SK-N-SH (cell line): ENCODE data around the gene SERPIND1. TPM values are rescaled to one million over a fixed set of nuclear protein-coding genes. Genes with fewer than 3 reads are reported as not detected.

Experiments used
- CTCF ChIA-PET: fragments of 300-600, 350-600 bp; formaldehyde crosslinking; extraction: SDS; loops from one replicate; lab custom pipeline; 2021; lab: Yijun Ruan, JAX
- POLR2A ChIA-PET: fragments of 350-600 bp; sonication (Branson Sonifier 250); formaldehyde crosslinking; extraction: SDS; loops from one replicate; lab custom pipeline; 2020; ENCODE audit warnings: antibody characterized with exemption, inconsistent platforms; lab: Yijun Ruan, JAX
- DNase-seq: peaks from one replicate; pipeline ENCODE4 v3.0.0; 2012
- H2AFZ ChIP-seq: fragments of 200-600 bp; sonication (generic); 2 replicates; pipeline ENCODE4 v1.8.1; 2016; ENCODE audit warnings: antibody characterized with exemption, mild to moderate bottlenecking, low read depth
- H3F3A ChIP-seq: fragments of 200-600 bp; sonication (generic); replicated peaks from 2 replicates; pipeline ENCODE3; 2016; ENCODE audit warnings: antibody characterized with exemption, mild to moderate bottlenecking; ENCODE audit not compliant: insufficient read depth
- H3K27ac ChIP-seq, 2 experiments: fragments of 200-500 bp in 1 of 2; fragments of 200-600 bp in 1 of 2; sonication (Bioruptor generic) in 1 of 2; sonication (generic), shearing (Covaris generic) in 1 of 2; 2 replicates each; pipeline versions ENCODE4 v1.5.1 to v1.6.1; 2014 to 2016; ENCODE audit warnings: low read depth in 2 of 2, inconsistent platforms in 1 of 2, low read length in 1 of 2, mild to moderate bottlenecking in 1 of 2, mixed read lengths in 1 of 2
- H3K27me3 ChIP-seq: fragments of 200-600 bp; sonication (generic), shearing (Covaris generic); 2 replicates; pipeline ENCODE4 v1.6.1; 2016; ENCODE audit warnings: mixed run types; ENCODE audit not compliant: insufficient read depth
- H3K36me3 ChIP-seq, 2 experiments: fragments of 200-500 bp in 1 of 2; fragments of 200-600 bp in 1 of 2; sonication (Bioruptor generic) in 1 of 2; sonication (generic) in 1 of 2; replicated peaks in 1 of 2; 2 replicates each; pipeline versions ENCODE3 to v1.5.1; 2014 to 2016; ENCODE audit warnings: low read length in 1 of 2, mild to moderate bottlenecking in 1 of 2; ENCODE audit not compliant: insufficient read depth in 2 of 2, control insufficient read depth in 1 of 2
- H3K4me1 ChIP-seq, 2 experiments: fragments of 200-500 bp in 1 of 2; fragments of 200-600 bp in 1 of 2; sonication (Bioruptor generic) in 1 of 2; sonication (generic), shearing (Covaris generic) in 1 of 2; 2 replicates each; pipeline versions ENCODE4 v1.5.1 to v1.6.1; 2014 to 2016; ENCODE audit warnings: low read depth in 1 of 2, low read length in 1 of 2, mixed run types in 1 of 2; ENCODE audit not compliant: insufficient read depth in 2 of 2, control insufficient read depth in 1 of 2
- H3K4me2 ChIP-seq: fragments of 200-600 bp; sonication (generic), shearing (Covaris generic); 2 replicates; pipeline ENCODE4 v1.6.1; 2017; ENCODE audit warnings: mixed run types
- H3K4me3 ChIP-seq, 2 experiments: fragments of 200-500 bp in 1 of 2; fragments of 200-600 bp in 1 of 2; sonication (Bioruptor generic) in 1 of 2; sonication (generic), shearing (Covaris generic) in 1 of 2; 2 replicates each; pipeline versions ENCODE4 v1.5.1 to v1.8.1; 2014 to 2016; ENCODE audit warnings: low read depth in 2 of 2, inconsistent platforms in 1 of 2, low read length in 1 of 2, mild to moderate bottlenecking in 1 of 2, mixed read lengths in 1 of 2, moderate library complexity in 1 of 2
- H3K79me2 ChIP-seq: fragments of 200-600 bp; sonication (generic); 2 replicates; pipeline ENCODE4 v1.8.1; 2017; ENCODE audit warnings: mild to moderate bottlenecking; ENCODE audit not compliant: insufficient read depth
- H3K9ac ChIP-seq: fragments of 200-600 bp; sonication (generic); 2 replicates; pipeline ENCODE4 v1.6.1; 2017; ENCODE audit warnings: mixed run types
- H3K9me2 ChIP-seq: fragments of 200-600 bp; sonication (generic); 2 replicates; pipeline ENCODE4 v1.6.1; 2017; ENCODE audit warnings: mixed run types
- H3K9me3 ChIP-seq: fragments of 200-600 bp; sonication (generic); 2 replicates; pipeline ENCODE4 v1.6.1; 2017; ENCODE audit warnings: mixed run types, mild to moderate bottlenecking, moderate library complexity
- H4K20me1 ChIP-seq: fragments of 200-600 bp; sonication (generic); 2 replicates; pipeline ENCODE4 v1.6.1; 2017; ENCODE audit warnings: mild to moderate bottlenecking, mixed run types; ENCODE audit not compliant: insufficient read depth
- CHD2 ChIP-seq: fragments of 150-350 bp; IDR thresholded peaks from 2 replicates; pipeline ENCODE4 v1.6.1; 2018; ENCODE audit warnings: low read length; ENCODE audit not compliant: partially characterized antibody
- ELF1 ChIP-seq: IDR thresholded peaks from 2 replicates; pipeline ENCODE4 v1.4.0; 2012
- EP300 ChIP-seq, 2 experiments: IDR thresholded peaks; 2 replicates each; pipeline versions ENCODE4 v1.4.0 to v1.6.1; 2012; ENCODE audit warnings: borderline replicate concordance in 1 of 2, low read depth in 1 of 2, low read length in 1 of 2
- EZH2phosphoT487 ChIP-seq: fragments of 200-600 bp; sonication (generic); IDR thresholded peaks from 2 replicates; pipeline ENCODE4 v1.6.1; 2017; ENCODE audit warnings: low read depth, mixed run types, mild to moderate bottlenecking, antibody characterized with exemption, moderate library complexity, borderline replicate concordance
- FOSL2 ChIP-seq: IDR thresholded peaks from 2 replicates; pipeline ENCODE4 v1.4.0; 2012; ENCODE audit warnings: low read depth, mild to moderate bottlenecking, moderate library complexity, borderline replicate concordance
- FOXJ3 ChIP-seq: sonication (generic); formaldehyde crosslinking; IDR thresholded peaks from 2 replicates; pipeline ENCODE4 v1.5.1; 2020; ENCODE audit warnings: mild to moderate bottlenecking, missing genetic modification reagents
- FOXM1 ChIP-seq: IDR thresholded peaks from 2 replicates; pipeline ENCODE4 v1.4.0; 2012; ENCODE audit warnings: low read depth, mild to moderate bottlenecking
- IRF3 ChIP-seq: fragments of 150-350 bp; IDR thresholded peaks from 2 replicates; pipeline ENCODE4 v1.6.1; 2016; ENCODE audit warnings: mild to moderate bottlenecking, low read depth, low read length
- JUND ChIP-seq: IDR thresholded peaks from 2 replicates; pipeline ENCODE4 v1.4.0; 2012
- NFIC ChIP-seq: IDR thresholded peaks from 2 replicates; pipeline ENCODE4 v1.4.0; 2012; ENCODE audit warnings: borderline replicate concordance
- RAD21 ChIP-seq: IDR thresholded peaks from 2 replicates; pipeline ENCODE4 v1.6.1; 2012; ENCODE audit warnings: mild to moderate bottlenecking, low read length
- RCOR1 ChIP-seq: fragments of 150-350 bp; IDR thresholded peaks from 2 replicates; pipeline ENCODE4 v1.6.1; 2017; ENCODE audit warnings: antibody characterized with exemption, low read length
- RFX5 ChIP-seq: IDR thresholded peaks from 2 replicates; pipeline ENCODE4 v1.6.1; 2012; ENCODE audit warnings: mild to moderate bottlenecking, improper control_type of control experiment, low read length
- TAF1 ChIP-seq: IDR thresholded peaks from 2 replicates; pipeline ENCODE4 v1.6.1; 2012; ENCODE audit warnings: low read depth, mild to moderate bottlenecking, low read length, moderate library complexity, borderline replicate concordance
- USF1 ChIP-seq: IDR thresholded peaks from 2 replicates; pipeline ENCODE4 v1.4.0; 2012; ENCODE audit warnings: low read depth, borderline replicate concordance
- YY1 ChIP-seq: IDR thresholded peaks from 2 replicates; pipeline ENCODE4 v1.4.0; 2012; ENCODE audit warnings: low read depth, mild to moderate bottlenecking
- ZBTB33 ChIP-seq: IDR thresholded peaks from 2 replicates; pipeline ENCODE4 v1.4.0; 2012; ENCODE audit warnings: low read depth, borderline replicate concordance
- WGBS: methylation state at CpG from one replicate; pipeline ENCODE4 v1.1.6; 2017; ENCODE audit warnings: low lambda C conversion rate; 5-methylcytosine and 5-hydroxymethylcytosine counted together
- polyA plus RNA-seq, 3 experiments: library from polyadenylated mRNA; depleted of rRNA; stranded (reverse); fragments of >200 nt; gene quantifications; 2 replicates each; pipeline ENCODE4 v1.2.3, GENCODE V29; 2012
- TF ChIP-seq, protein P1 (sequence below): IDR thresholded peaks from 2 replicates; pipeline ENCODE4 v1.6.1; 2012; ENCODE audit warnings: mild to moderate bottlenecking, low read depth, low read length, moderate library complexity
- TF ChIP-seq, protein P2 (sequence below): fragments of 150-350 bp; IDR thresholded peaks from 2 replicates; pipeline ENCODE4 v1.6.1; 2017; ENCODE audit warnings: antibody characterized with exemption, low read length, low read depth, borderline replicate concordance

Gene SERPIND1
- polyA plus RNA-seq, 1 of the 3 experiments (the other 2 are of a cell fraction), result not detected

DNA sequence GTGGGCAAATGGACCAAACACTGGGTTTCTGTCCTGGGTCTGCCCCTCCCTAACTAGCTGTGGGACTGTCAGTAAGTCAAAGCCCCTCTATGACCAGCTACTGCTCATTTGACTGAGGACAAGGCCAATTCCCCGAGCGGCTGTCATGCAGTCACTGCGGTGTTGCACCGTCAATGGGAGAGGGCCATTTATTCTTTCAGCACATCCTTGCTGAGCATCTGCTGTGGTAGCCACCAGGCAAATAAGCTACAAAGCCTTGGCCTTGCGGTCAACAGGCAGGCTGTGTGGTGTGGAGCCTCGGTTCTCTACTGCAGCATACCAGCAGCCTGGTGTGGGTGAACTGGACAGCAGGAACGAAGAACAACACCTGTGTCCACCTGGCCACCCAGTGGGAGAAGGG, 25.8 kb upstream of the SERPIND1 start:
- no peaks in the 10 kb centered on the region for H3F3A ChIP-seq
- peaks cover 5 to 45% of the 10 kb centered on the region in 2 experiments for H3K36me3 ChIP-seq
- no peaks in the 10 kb centered on the region for H3K9me3 ChIP-seq
- ChIA-PET CTCF (interaction anchor here (1.0 kb wide), 1 partner anchor 12 kb away, joined by 4 read pairs; no protein-coding TSS in a partner anchor), POLR2A (no interaction called here)
- no peak overlapping the region for H3K9ac ChIP-seq
- no peak overlapping the region for H3K4me2 ChIP-seq
- H2AFZ ChIP-seq, result no peak overlapping the region
- no peak for DNase-seq
- H4K20me1 ChIP-seq, result no peaks in the 10 kb centered on the region; the same call in 1 of the 2 replicates
- no peaks in the 10 kb centered on the region for H3K27me3 ChIP-seq
- H3K4me3 ChIP-seq, result no peak overlapping the region
- no peaks in the 10 kb centered on the region for H3K79me2 ChIP-seq
- 94% methylated on average over 7 of the region's 7 CpGs for WGBS
- no peaks in the 10 kb centered on the region for H3K9me2 ChIP-seq
- peaks cover 0 to 4% of the 10 kb centered on the region in 2 experiments; a peak in 1 of 4 replicates for H3K4me1 ChIP-seq
- TF ChIP-seq NFIC, result no peak
- no peak for TF ChIP-seq JUND
- no peak for TF ChIP-seq RFX5
- TF ChIP-seq FOXM1, result no peak
- TF ChIP-seq ZBTB33, result no peak
- no peak for TF ChIP-seq CHD2
- TF ChIP-seq RCOR1, result no peak
- no peak for TF ChIP-seq FOSL2
- TF ChIP-seq EP300 (IDR thresholded peaks at IDR 0.05; ENCODE audit: borderline replicate concordance in 1 of 2, low read depth in 1 of 2, low read length in 1 of 2), result no peak
- TF ChIP-seq USF1, result no peak
- TF ChIP-seq IRF3, result no peak
- TF ChIP-seq RAD21, result no peak
- no peak for TF ChIP-seq TAF1
- no peak overlapping the region for H3K27ac ChIP-seq

DNA sequence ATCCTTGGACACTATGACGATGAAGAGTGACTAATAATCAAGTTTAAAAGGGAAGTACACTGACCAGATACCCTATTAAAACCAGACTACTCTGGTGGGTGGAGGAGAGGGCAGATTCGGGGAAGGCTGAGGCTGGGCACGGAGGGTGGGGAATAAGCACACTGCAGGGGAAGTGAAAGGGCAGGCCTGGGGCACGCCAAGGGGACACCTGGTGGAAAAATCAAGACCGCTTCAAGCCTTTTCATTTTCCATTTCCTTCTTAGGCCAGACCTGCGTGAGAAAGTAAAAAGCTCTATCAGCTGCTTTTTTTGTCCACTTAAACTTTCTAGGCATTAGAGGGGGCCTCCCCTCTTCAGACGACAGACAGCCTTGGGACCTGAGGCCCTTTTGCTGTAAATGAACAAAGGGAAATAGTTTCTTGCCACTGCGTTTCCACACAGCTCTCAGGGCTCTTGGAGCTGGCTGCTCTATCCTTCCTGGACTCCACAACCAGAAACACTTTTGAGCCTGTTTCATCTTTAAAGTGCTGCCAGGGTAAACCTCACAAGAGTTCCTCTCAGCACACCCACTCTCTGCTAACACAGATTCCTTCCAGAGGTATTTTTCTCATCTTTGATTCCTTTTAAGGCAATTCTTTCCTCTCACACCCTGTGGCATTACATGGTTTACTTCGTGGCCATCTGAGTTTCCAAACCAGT, 25.0 kb upstream of the SERPIND1 start:
- no peaks in the 10 kb centered on the region for H3K27me3 ChIP-seq
- WGBS, result 88% methylated on average over 9 of the region's 9 CpGs
- no peak overlapping the region; a peak in 1 of 4 replicates for H3K27ac ChIP-seq
- POLR2A ChIA-PET, result no interaction called here
- no peak overlapping the region for H3K9ac ChIP-seq
- no peak overlapping the region for H2AFZ ChIP-seq
- CTCF ChIA-PET, result interaction anchor here (1.0 to 1.1 kb wide), 3 partner anchors 11 to 184 kb away, joined by 3 to 4 read pairs (median 3); no protein-coding TSS in a partner anchor
- H3K36me3 ChIP-seq, result peaks cover 5 to 45% of the 10 kb centered on the region in 2 experiments
- no peak overlapping the region for H3K4me2 ChIP-seq
- no peaks in the 10 kb centered on the region for H3K9me3 ChIP-seq
- DNase-seq, result no peak
- H3K4me3 ChIP-seq, result no peak overlapping the region
- H3F3A ChIP-seq, result no peaks in the 10 kb centered on the region
- H3K9me2 ChIP-seq, result no peaks in the 10 kb centered on the region
- no peaks in the 10 kb centered on the region; the same call in 1 of the 2 replicates for H4K20me1 ChIP-seq
- H3K79me2 ChIP-seq, result no peaks in the 10 kb centered on the region
- peaks cover 0 to 4% of the 10 kb centered on the region in 2 experiments; a peak in 1 of 4 replicates for H3K4me1 ChIP-seq
- no peak for TF ChIP-seq ELF1
- no peak for TF ChIP-seq YY1
- TF ChIP-seq FOXJ3 (CRISPR knock-in tag), result no peak
- TF ChIP-seq NFIC, result no peak
- no peak for TF ChIP-seq RCOR1
- TF ChIP-seq, protein P1, sequence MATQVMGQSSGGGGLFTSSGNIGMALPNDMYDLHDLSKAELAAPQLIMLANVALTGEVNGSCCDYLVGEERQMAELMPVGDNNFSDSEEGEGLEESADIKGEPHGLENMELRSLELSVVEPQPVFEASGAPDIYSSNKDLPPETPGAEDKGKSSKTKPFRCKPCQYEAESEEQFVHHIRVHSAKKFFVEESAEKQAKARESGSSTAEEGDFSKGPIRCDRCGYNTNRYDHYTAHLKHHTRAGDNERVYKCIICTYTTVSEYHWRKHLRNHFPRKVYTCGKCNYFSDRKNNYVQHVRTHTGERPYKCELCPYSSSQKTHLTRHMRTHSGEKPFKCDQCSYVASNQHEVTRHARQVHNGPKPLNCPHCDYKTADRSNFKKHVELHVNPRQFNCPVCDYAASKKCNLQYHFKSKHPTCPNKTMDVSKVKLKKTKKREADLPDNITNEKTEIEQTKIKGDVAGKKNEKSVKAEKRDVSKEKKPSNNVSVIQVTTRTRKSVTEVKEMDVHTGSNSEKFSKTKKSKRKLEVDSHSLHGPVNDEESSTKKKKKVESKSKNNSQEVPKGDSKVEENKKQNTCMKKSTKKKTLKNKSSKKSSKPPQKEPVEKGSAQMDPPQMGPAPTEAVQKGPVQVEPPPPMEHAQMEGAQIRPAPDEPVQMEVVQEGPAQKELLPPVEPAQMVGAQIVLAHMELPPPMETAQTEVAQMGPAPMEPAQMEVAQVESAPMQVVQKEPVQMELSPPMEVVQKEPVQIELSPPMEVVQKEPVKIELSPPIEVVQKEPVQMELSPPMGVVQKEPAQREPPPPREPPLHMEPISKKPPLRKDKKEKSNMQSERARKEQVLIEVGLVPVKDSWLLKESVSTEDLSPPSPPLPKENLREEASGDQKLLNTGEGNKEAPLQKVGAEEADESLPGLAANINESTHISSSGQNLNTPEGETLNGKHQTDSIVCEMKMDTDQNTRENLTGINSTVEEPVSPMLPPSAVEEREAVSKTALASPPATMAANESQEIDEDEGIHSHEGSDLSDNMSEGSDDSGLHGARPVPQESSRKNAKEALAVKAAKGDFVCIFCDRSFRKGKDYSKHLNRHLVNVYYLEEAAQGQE, result no peak
- no peak for TF ChIP-seq EZH2phosphoT487
- TF ChIP-seq RFX5, result no peak
- TF ChIP-seq, protein P2, sequence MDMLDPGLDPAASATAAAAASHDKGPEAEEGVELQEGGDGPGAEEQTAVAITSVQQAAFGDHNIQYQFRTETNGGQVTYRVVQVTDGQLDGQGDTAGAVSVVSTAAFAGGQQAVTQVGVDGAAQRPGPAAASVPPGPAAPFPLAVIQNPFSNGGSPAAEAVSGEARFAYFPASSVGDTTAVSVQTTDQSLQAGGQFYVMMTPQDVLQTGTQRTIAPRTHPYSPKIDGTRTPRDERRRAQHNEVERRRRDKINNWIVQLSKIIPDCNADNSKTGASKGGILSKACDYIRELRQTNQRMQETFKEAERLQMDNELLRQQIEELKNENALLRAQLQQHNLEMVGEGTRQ, result no peak
